NK-92 (cell line): ENCODE data around the gene HNMT.
"Not testable (repeated sequence)": the region's sequence is repeated elsewhere in the genome, so short reads cannot be mapped to it uniquely, and the experiment has no call there.

Experiments used
- DNase-seq: peaks from one replicate; lab custom pipeline; 2025; ENCODE audit not compliant: unreplicated experiment; lab: John Stamatoyannopoulos, UW

HNMT gene

DNA sequence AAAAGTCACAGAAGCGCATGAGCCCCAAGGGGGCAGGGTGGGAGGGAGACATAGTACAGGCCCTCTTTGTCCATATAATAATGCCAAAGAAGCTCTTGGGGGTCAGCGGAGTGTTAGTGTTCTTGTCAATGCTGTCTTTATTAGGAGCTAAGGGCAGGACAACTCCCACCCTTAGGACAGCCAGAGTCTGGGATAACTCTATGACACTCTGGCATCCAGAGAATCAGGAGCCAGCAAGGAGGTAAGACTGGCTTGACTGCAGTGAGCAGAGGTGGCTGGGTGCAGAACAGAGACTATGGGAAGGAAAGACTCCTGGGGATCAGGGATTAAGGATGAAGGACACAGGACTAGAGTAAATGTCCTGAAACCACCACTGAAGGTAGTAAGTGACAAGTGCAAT lies 19.0 kb upstream of the HNMT start:
- DNase-seq, result no peak

DNA sequence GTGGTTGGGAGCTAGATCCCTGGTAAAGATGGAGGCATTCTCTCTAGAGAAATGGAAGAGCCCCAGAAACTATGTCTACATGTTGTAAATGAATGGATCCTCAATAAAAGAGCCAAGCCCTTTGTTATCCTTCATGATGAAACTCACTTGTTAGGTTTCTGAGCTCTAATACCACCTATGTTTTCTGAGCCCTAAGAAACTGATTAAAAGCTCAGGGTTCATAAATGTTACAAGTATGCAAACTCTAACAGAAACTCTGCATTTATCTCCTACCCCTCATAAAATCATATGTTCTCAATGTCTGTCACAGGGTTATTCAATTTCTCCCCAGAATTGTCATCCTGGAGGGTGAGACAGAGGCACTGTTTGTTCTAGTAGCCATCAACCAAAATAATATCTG lies 18.0 kb upstream of the HNMT start:
- DNase-seq, result no peak

DNA sequence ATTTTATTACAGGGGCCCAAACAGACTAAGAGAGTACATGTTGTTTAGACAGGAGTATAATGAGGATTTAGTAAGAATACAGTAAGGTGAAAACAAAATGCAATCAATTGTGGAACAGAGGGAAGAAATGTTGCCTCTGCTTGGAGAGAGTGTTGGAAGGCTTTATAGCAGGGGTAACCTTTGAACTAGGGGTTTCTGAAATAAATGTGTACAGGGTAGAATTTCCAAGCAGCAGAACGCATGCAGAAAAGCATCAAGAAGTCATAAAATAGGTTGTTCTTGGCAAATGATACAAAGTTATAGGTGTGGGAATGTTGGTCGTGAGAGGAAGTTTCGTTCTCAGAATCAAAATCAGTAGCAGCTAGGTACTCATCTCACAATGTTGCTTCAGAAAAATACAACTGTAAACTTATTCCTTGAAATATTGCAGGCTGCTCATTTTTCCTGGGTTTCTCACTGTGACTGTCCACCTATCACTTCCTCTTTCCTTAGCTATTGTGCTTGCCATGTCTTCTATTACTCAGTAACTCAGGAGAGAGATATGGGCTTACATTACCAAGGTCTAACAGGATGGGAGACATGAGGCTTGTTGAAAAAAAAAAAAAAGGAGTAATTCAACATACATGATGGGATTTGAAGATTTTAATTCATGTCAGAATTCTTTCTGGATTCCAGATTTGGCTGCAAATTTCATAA lies 17.1 kb upstream of the HNMT start:
- DNase-seq, result no peak

DNA sequence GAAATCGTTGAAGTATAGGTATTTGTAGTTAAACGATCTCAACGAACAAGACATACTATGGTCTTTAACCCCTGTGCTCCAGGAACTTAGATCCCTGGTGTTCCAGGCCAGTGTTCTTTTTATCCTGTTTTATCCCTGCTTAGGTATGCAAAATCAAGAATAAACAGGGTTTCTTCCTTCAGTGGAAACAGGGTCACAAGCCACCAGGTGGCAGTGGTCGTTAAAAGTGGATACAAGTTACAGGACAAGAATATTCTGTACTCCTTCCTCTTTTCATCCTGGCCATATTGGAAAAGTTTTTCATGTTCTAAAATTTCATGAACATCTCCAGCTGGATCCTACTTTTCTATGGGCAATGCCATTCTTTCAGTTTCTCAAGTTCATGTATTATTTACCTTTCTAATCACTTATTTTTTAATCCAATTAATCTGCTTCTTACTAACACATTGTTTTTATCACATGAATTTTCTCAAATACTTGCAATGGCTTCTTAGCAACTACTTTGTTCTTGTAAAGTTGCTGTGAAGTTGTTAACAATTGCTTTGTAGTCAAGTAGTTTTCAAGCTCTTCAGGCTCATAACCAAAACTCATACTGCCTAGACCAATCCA lies 16.4 kb upstream of the HNMT start:
- DNase-seq, result no peak

DNA sequence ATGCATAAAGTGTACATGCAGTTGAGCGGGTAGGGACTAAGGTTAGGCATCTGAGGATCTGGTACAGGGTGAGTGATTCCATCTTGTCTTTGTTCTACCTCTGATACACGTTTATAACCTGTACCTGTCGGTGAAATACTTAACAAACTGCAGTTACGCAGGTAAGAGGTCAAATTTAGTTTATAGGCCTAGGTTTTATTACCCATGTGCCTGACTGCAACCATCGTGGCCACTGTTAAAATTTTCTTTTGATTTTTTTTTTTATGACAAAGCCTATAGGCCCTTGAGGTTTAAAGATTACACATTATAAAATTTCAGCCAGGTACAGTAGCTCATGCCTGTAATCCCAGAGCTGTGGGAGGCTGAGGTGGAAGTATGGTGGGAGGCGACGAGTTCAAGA lies 15.4 kb upstream of the HNMT start:
- DNase-seq, result no peak

DNA sequence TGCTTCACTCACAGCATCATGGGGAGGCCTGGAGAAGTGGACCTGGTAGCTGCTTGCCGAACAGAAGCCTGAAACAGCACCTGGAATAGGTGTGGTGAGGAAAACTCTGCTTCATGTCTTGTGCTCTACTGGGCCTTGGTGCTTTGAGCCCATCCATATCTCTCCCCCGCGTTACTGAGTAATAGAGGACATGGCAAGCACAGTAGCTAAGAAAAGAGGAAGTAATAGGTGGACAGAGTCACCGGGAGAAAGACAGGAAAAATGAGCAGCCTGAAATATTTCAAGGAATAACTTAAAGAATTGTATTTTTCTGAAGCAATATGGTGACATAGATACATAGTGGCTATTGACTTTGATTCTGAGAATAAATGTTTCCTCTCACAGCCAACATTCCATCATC lies 14.0 kb upstream of the HNMT start:
- DNase-seq, result no peak

DNA sequence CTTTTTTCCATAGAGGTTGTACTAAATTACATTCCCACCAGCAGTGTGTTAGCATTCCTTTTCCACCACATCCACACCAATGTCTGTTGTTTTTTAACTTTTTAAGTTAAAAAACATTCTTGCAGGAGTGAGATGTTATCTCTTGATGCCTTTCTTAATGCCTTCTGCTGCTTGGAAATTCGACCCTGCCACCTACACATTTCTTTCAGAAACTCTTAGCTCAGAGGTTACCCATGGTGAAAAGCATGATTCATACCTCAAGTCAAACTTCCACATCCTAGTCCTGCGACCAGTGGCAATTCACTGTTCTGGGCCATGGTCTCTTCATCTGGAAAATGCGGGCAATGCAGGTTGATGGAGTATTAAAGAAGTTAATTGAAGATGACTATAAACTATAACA lies 12.7 kb upstream of the HNMT start:
- DNase-seq, result no peak

DNA sequence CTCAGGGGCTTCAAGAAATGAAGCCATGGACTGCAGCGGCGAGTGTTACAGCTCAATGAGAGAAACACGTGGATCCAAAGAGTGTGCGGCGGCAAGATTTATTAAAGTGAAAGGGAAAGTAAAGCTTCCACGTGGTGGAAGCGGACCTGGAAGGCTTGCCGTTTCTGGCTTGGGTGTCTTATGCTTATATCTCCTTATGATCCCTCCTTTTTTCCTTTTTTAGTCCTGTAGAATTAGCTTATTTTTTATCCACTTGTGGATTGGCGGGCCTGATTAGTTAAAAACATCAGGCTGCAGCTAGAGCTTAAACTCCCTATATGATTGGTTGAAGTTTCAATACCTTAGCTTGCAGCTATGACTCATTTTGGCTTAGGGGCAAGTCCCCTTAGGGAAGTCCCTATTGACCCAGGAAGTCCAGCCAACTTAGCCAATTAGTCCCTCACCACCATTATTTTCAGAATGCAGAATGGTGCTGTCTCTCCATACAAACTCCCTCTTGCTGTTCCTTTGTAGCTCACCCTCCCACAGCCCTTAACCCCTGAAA lies 11.6 kb upstream of the HNMT start:
- DNase-seq, result no peak

DNA sequence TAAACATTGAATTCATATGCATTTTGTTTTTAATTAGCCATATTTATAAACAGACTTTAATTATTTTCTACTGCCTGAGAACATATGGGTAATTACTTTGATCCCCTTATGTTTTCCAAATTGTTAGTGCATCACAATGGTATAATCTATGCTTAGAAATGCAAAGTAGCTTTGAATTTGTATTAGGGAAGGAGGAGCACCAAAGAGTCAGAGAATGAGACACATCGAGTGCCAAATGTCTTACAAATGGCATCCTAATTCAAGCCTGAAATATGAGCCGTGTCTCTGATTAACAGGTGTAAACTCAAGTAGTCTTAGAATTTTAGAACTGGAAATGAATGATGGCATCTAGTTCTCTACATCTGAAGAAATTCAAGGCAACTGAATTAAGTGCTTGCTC lies 8.7 kb upstream of the HNMT start:
- DNase-seq, result no peak

DNA sequence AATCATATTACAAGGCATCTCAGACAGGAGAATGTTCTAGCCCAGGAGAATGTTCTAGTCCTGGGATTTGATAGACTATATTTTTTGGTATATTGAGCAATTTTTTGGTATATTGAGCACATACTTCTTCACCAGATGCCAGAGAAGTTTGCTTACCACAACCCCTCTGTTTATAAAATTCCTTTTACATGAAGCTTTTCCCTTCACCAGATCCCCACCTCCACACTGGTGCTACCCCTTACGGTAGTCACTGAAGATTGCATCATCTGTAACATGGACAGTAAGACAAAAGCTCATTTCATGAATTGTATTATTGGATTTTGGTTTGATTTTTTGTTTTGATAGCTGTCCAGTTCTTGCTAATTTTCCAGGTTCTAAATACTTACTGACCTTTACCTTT lies 7.2 kb upstream of the HNMT start:
- DNase-seq, result no peak

DNA sequence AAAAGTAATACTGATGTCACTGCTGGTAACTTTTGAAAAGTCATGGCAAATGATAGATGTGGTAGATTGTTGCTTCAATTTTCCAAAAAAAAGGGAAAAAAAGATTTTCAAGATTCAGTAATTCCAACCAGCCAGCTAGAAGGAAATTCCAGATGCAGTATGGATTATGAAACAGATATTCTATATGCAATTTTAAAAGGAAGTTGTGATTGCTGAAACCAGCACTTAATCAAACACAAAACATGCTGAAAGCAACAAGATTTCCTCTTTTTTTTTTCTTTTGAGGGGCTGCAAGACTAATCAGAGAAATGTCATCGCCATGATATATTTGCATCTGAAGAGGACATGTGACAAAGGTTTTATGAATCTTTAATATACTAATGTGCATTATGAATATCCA lies 5.1 kb upstream of the HNMT start:
- DNase-seq, result no peak

DNA sequence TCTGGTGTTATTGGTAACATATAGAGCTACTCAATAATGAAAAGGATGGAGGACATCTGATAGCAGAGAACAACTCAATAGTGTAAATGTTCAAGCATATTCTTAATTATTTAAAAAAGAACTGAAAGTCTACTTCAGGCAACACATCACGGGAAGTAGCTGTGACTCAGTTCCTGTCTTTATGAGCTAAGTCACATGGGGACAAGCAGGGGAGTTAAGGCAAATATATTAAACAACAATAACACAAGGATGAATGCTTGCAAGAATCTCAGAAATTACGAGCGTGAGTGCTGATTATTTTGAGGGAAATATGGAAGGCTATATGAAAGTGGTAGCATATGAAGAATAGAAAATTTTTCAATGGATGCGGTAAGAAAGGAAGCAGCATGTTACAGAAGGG lies 4.0 kb upstream of the HNMT start:
- DNase-seq, result no peak

DNA sequence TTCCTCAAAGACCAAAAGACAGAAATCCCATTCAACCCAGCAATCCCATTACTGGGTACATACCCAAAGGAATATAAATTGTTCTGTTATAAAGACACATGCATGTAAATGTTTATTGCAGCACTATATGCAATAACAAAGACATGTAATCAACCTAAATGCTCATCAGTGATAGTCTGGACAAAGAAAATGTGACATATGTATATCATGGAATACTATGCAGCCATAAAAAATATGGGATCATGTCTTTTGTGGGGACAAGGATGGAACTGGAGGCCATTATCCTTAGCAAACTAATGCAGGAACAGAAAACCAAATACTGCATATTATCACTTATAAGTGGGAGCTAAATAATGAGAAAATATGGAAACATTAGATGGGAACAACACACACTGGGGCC lies 2.7 kb upstream of the HNMT start:
- no peak for DNase-seq

DNA sequence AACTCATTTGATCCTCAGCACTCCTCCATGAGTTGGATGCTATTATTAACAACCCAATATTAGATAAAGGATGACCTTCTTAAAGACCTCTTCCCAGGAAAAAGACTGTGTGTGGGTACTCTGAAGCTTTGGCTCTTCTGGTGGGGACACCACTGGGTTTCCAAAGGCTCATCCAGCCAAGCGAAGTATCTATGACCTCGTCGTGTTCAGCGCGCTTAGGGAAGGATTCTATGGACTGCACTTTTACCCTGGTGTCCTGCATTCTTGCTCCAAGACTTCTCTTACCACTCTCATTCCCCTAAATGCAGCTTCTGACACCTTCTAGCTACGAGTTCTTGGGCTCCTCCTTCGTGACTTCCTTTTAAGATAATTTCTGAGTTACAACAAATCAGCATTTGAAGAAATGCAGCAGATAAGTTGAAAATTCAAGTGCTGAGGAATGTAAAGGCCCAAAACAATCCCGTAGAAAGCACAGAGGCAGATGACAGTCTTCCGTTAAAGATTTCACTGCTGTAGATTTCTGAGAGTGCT lies 673 bp upstream of the HNMT start:
- DNase-seq, result no peak

DNA sequence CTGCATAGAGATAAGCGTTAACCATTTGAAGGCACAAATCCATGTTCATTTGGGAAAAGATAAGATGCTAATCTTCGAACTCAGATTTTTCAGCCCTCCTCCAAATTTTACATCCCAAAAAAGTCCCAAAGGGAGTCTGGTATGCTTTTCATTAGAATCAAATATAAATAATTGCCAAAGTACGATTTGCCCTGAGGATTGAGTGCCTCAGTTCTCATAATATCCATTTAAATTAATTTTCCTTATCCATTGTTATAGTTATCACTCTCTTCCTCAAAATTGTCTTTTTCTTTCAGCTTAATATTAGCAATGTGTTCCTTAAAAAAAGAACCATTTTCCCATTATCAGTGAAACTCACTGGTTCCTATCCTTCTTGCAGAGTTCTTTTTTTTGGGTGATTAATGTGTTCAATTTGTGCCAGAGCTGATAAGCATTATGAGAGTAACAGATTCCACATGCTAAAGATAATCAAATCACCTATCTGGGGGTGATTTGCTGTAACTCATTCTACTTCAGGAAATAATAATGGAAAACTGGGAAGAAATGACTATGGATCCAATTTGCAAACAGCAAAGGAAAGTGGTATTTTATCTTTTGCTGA lies 686 bp downstream of the HNMT start:
- no peak for DNase-seq

DNA sequence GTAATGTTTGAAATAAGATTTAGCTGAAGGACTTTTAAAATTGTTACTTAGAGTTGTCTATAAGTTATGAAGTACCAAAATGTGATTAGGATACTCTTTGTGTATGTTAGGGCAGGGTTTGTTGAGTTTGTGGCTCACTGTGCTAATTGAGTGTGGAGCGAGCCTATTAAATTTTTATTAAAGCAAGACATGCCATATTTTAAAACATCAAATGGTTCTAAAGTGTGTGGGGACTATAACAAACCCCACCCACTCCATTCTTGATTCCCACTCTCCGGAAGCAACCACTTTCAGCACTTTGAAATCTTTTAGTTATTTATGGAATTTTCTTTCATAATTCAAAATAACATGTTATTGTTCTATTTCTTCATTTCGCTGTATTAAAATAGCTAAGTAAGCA lies 1.8 kb downstream of the HNMT start:
- no peak for DNase-seq

DNA sequence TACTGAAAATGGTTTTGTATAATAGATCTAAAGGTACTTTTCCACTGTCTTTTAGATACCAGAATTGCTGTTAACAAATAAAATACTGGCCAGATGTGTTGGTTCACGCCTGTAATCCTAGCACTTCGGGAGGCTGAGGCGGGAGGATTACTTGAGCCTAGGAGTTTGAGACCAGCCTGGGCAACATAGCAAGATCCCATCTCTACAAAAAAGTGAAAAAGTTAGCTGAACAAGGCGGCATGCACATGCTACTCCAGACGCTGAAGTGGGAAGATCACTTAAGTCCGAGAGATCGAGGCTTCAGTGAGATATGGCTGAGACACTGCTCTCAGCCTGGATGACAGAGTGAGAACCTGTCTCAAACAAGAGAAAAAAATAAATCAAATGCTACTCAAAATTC lies 2.8 kb downstream of the HNMT start:
- no peak for DNase-seq

DNA sequence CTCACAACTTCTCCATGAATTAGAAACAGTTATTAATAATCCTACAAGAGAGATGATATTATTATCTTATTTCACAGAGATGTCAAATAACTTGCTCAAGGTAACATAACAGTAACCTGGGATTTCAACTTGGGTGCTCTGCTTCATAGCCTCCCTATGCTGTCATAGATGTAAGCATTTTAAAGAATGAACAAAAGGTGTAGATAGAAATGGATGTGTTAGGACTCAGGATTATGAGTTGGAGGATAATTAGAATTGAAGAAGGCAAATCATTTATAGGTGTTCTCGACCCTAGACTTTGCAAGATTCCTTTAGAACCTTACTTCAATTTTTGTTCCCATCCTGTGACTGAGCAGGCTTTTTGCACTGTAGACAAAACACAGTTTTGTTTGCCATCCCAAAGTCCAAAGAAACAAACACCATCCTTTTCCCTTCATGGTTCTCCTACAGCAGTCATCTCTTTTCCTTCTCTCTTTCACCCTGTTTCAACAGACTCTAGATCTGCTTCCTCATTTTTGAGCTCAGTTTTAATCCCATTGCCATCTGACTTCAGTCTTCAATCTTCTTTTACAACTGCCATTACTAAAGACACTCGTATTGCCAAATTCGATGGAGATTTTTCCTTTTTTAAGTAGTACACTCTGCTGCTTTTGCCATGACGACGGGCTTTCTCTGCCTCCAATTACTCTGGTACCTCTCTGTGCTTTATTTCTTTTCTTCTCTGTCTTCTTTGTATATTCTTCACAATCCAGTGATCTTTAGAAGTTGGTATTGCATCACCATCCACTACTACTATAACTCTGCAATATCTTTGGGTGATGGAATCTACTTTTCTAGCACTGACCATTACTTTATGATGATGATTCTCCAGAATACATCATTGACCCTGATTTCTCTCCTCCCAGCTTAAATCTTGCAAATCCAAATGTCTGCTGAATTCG lies 4.5 kb downstream of the HNMT start:
- no peak for DNase-seq

DNA sequence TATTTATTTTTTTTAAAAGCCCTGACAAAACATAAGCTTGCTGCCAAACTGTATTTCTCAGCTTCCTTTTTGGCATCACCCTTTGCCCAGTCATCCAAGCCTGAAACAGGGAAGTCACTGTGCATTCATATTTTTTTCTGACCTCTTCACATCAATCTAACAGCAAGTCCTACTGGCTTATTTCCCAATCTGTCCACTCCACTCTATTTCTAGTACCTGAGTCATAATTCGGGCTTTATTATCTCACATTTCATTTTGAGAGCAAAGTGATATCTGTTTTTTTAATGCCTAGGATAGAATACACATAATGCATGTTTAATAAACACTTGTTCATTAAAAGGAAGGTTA lies 5.1 kb downstream of the HNMT start:
- DNase-seq, result no peak

DNA sequence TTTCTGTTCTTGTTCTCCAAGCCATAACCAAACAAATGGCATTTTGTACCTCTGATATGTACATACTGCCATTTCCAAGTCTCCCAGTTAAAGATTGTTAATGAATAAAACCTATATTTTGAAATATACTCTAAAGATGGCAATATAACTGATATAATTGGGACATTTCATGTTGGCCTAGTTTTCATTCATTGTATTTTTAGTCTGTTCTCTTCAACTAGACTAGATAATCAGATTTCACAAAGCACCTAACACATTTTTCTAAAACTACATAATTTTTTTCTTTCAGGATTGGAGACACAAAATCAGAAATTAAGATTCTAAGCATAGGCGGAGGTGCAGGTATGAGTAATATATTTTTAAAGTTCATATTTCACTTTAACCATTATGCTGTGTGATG lies 5.6 kb downstream of the HNMT start:
- no peak for DNase-seq

DNA sequence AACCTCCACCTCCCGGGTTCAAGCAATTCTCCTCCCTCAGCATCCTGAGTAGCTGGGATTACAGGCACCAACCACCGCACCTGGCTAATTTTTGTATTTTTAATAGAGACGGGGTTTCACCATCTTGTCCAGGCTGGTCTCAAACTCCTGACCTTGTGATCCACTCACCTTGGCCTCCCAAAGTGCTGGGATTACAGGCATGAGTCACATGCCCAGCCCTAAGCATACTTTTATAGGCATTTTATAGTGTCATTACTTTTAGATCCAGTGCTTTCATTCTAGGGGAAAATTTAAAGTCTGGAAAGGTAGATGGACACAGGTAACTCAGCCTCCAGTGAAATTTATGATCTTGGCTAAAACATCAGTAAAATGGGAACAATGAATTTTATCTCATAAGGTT lies 7.0 kb downstream of the HNMT start:
- not testable (repeated sequence) for DNase-seq
